Small intestine (tissue), 7 donors: Measurements from ENCODE around the gene RTN4RL1. TPM values are rescaled to one million over a fixed set of nuclear protein-coding genes. Genes with fewer than 3 reads are reported as not detected.
"Not testable (repeated sequence)": the region's sequence is repeated elsewhere in the genome, so short reads cannot be mapped to it uniquely, and the experiment has no call there.

Source experiments
- DNase-seq, 2 donors: peaks; one replicate each; pipeline versions ENCODE4 v3.0.0 to v3.0.0-alpha.2; 2013
- FAIRE-seq: peaks from 2 replicates; lab custom pipeline; 2012; peaks lifted over from hg19 to GRCh38; lab: Jason Lieb, UNC
- H3K27ac ChIP-seq, 3 donors: one replicate each; pipeline ENCODE4 v1.5.1; 2013; ENCODE audit warnings: low read length in 2 of 3, mild to moderate bottlenecking in 2 of 3, control low read depth in 1 of 3, inconsistent platforms in 1 of 3, low read depth in 1 of 3, moderate library complexity in 1 of 3
- H3K27me3 ChIP-seq, 3 donors: one replicate each; pipeline ENCODE4 v1.6.1; 2013; ENCODE audit warnings: low read length in 3 of 3, inconsistent platforms in 1 of 3; ENCODE audit not compliant: control insufficient read depth in 3 of 3, insufficient read depth in 3 of 3
- H3K36me3 ChIP-seq, 3 donors: one replicate each; pipeline ENCODE4 v1.6.1; 2013; ENCODE audit warnings: low read length in 3 of 3, inconsistent platforms in 1 of 3, low read depth in 1 of 3, mild to moderate bottlenecking in 1 of 3, moderate library complexity in 1 of 3; ENCODE audit not compliant: control insufficient read depth in 3 of 3, insufficient read depth in 2 of 3
- H3K4me1 ChIP-seq, 3 donors: one replicate each; pipeline ENCODE4 v1.6.1; 2013; ENCODE audit warnings: low read length in 2 of 3, inconsistent platforms in 1 of 3, low read depth in 1 of 3, mild to moderate bottlenecking in 1 of 3, moderate library complexity in 1 of 3; ENCODE audit not compliant: control insufficient read depth in 3 of 3, insufficient read depth in 2 of 3
- H3K4me3 ChIP-seq, 3 donors: one replicate each; pipeline ENCODE4 v1.5.1; 2013; ENCODE audit warnings: low read length in 3 of 3, control low read depth in 1 of 3, inconsistent platforms in 1 of 3, low read depth in 1 of 3, mild to moderate bottlenecking in 1 of 3, moderate library complexity in 1 of 3
- H3K9me3 ChIP-seq, 2 donors: one replicate each; pipeline ENCODE4 v1.6.1; 2013; ENCODE audit warnings: low read depth in 1 of 2, low read length in 1 of 2; ENCODE audit not compliant: control insufficient read depth in 2 of 2, insufficient read depth in 1 of 2
- WGBS, 3 donors: extraction: QIAGEN DNeasy Blood & Tissue Kit; methylation state at CpG; one replicate each; pipeline ENCODE4 v1.1.7; 2013; 5-methylcytosine and 5-hydroxymethylcytosine counted together
- polyA plus RNA-seq, 4 donors: library from polyadenylated mRNA; stranded (reverse) in 3 of 4; unstranded in 1 of 4; fragments of 200-250 nt in 3 of 4; fragments of 120-200 nt in 1 of 4; gene quantifications; one replicate each; pipeline versions ENCODE4 v1.2.1 to v1.2.3, GENCODE V29; 2013
- donor health status: healthy with polysubstance abuse.
- donor health status: control.
- donor health status: control.
- donor health status: Bipolar disorder and iron deficiency.
- donor health status: healthy.

The RTN4RL1 gene
- polyA plus RNA-seq, 4 donors: 0.25 to 1.0 TPM; not detected in 2

DNA sequence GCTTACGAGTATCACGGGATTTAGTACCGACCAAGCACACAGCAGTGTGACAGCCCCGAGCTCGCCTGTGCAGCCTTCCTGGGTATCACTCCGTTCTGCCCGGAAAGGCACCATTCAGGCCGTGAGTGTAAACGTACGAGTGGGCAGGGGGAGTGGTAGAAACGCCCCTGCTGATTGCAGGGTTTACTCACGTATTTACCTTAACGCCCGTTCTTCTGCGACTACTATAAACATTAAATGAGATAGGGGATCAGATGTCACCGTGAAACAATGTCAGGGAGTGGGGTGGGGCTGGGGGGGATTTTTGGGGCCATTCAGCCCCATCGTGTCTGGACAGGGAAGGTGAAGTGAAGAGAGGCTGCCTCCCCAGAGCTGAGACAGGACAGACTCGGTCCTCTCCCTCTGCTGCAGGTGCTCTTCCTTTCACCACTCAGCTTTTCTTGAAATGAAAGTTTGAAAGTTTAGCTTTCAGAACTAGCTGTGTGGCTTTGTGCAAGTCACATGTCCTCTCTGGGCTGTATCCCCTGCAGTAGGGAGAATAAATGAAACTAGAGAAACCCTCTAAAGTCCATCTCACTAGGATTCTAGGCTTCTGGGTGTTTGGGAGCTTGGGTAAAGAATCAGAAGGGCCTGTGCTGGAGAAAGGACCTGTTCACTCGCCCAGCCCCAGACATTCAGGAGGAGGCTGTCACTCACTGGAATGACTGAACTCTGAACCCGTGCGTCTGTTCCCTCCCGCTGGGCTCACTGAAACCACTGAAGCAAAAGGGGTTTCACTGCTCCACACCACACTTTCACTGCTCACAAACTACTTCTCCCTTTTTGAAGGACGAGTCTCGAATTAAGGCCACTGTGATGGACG lies 128.7 kb downstream of the RTN4RL1 start:
- no peaks in the 10 kb centered on the region for H3K27me3 ChIP-seq
- 85 to 90% (median 87%) methylated on average over 25 of the region's 25 CpGs for WGBS, 3 donors
- no peaks in the 10 kb centered on the region for H3K9me3 ChIP-seq
- H3K27ac ChIP-seq: no peak overlapping the region
- no peak for DNase-seq
- no peak for FAIRE-seq
- no peaks in the 10 kb centered on the region for H3K4me1 ChIP-seq
- peaks cover 10 to 48% (median 24%) of the 10 kb centered on the region in 3 donors for H3K36me3 ChIP-seq
- no peak overlapping the region for H3K4me3 ChIP-seq

DNA sequence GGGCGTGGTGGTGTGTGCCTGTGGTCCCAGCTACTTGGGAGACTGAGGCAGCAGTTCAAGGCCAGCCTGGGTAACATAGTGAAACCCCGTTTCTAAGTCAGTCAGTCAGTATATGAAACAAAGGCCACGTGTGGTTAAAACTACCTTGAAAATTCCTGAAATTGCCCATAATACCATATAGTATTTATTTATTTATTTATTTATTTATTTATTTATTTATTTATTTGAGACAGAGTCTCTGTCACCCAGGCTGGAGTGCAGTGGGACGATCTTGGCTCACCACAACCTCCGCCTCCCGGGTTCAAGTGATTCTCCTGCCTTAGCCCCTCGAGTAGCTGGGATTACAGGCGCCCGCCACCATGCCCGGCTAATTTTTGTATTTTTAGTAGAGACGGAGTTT lies 129.7 kb downstream of the RTN4RL1 start:
- FAIRE-seq, DNase-seq, H3K9me3 ChIP-seq, H3K4me1 ChIP-seq, H3K27ac ChIP-seq, H3K27me3 ChIP-seq, H3K4me3 ChIP-seq: not testable (repeated sequence)
- peaks cover 10 to 53% (median 30%) of the 10 kb centered on the region in 3 donors for H3K36me3 ChIP-seq
- WGBS, 3 donors: 93 to 98% (median 95%) methylated on average over 11 of the region's 11 CpGs

DNA sequence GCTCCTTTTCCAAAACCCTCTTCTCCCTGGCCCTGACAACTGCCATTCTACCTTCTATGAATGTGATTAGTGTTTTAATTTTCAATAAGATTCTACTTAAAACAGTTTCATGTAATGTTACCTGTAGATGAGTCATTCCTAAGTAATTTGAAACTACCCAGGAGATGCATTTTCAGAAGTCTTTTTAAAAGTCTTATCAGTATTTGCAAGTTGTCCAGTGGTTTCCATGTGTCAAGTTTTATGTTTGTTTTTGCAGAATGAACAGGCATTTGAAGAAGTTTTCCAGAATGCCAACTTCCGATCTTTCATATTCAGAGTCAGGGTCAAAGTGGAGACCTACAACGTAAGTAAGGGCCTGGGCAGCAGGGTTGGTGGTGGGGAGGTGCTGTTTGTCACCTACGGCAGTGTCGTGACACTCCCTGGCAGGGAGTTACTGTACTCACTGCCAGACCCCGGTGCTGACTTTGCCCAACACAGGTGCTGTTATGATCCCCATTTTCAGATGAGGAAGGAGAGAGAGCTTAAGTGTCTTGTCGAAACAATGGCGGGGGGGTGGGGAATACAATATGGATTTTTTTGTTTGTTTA lies 130.3 kb downstream of the RTN4RL1 start:
- no peaks in the 10 kb centered on the region for H3K27me3 ChIP-seq
- no peak for FAIRE-seq
- no peak for DNase-seq
- H3K4me1 ChIP-seq: no peaks in the 10 kb centered on the region
- no peak overlapping the region for H3K4me3 ChIP-seq
- peaks cover 10 to 58% (median 30%) of the 10 kb centered on the region in 3 donors for H3K36me3 ChIP-seq
- 95 to 98% (median 96%) methylated on average over 7 of the region's 7 CpGs for WGBS, 3 donors
- no peak overlapping the region for H3K27ac ChIP-seq
- no peaks in the 10 kb centered on the region for H3K9me3 ChIP-seq

DNA sequence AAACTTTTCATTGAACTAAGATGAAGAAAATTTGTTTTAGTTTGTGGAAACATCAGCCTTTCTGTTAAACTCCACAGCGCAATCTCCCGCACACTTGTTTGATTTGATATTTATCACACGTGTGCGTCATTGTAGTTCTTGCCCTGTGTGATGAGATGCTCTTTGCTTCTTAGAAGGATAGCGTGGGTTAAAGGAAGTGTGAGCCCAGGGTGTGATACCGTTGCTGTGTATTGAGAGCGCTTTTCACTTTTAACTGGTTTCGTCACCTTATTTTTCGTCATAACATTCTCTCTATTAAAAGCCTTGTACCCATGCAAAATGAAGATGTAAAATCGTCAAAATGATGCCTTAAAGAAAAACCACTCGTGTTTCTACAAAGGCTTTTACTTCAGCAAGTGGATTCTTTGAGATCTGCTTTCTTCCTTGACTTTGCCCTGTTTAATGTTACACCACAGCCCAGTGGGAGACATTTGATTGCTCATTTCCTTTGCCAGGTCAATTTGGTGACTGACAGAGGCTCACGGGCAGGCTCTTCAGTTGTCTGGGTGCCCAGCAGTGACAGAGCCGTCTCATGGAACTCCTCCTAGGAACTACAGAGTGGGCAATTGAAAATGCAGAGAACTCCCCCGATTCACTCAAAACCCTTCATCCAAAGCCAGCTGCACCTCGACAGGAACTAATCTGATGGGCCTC lies 134.2 kb downstream of the RTN4RL1 start:
- Histone ChIP-seq H3K27me3 (no peaks in the 10 kb centered on the region), H3K27ac (no peak overlapping the region), H3K36me3 (peaks cover 15 to 65% (median 20%) of the 10 kb centered on the region in 3 donors), H3K9me3 (peaks cover 0 to 8% of the 10 kb centered on the region in 2 donors), H3K4me3 (no peak overlapping the region), H3K4me1 (no peaks in the 10 kb centered on the region)
- no peak for DNase-seq
- no peak for FAIRE-seq
- WGBS, 3 donors: 83 to 87% (median 86%) methylated on average over 15 of the region's 15 CpGs

DNA sequence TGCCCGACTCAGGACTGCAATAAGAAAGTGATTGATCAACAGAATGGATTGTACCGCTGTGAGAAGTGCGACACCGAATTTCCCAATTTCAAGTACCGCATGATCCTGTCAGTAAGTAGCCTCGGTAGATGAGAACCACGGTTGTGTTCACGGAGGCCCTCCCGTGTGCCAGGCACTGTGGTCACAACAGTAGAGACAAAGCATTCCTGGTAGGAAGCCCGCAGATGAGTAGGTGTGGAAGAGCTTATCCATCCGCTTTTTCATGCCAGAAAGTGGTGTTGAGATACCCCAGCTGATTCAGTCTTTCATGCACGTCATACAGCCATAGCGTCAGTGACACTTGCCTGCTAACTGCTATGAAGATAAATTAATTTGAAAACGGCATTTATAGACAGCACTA lies 136.4 kb downstream of the RTN4RL1 start:
- H3K36me3 ChIP-seq: peaks cover 18 to 69% (median 34%) of the 10 kb centered on the region in 3 donors
- no peak overlapping the region for H3K4me3 ChIP-seq
- H3K27ac ChIP-seq: no peak overlapping the region
- no peaks in the 10 kb centered on the region for H3K4me1 ChIP-seq
- FAIRE-seq: no peak
- peaks cover 0 to 14% of the 10 kb centered on the region in 2 donors for H3K9me3 ChIP-seq
- no peaks in the 10 kb centered on the region for H3K27me3 ChIP-seq
- DNase-seq: no peak
- 90 to 96% (median 93%) methylated on average over 14 of the region's 14 CpGs for WGBS, 3 donors

Other genes with a start within 250 kb of the RTN4RL1 start
- gene SMYD4, start 195.4 kb downstream of the RTN4RL1 start, polyA plus RNA-seq: 10 to 100 TPM in 1 of 4 donors, 1 to 10 TPM in 3; 5.1 to 15.5 (median 7.3) TPM
- 10 to 100 TPM; 21.2 to 68.8 (median 27.3) TPM for gene RPA1, start 195.3 kb downstream of the RTN4RL1 start, polyA plus RNA-seq
- 10 to 100 TPM; 11.6 to 40.2 (median 15.8) TPM for gene DPH1, start 4.8 kb upstream of the RTN4RL1 start, polyA plus RNA-seq
- gene OVCA2, start 16.7 kb upstream of the RTN4RL1 start, polyA plus RNA-seq: 10 to 100 TPM; 28.9 to 90.5 (median 73.0) TPM
- 10 to 100 TPM in 1 of 4 donors, 1 to 10 TPM in 2, under 1 TPM in 1; 0.89 to 11.2 (median 6.6) TPM for gene HIC1, start 29.8 kb upstream of the RTN4RL1 start, polyA plus RNA-seq